ENCODE measurements around the gene FBXL4.
"Not testable (repeated sequence)": the region's sequence is repeated elsewhere in the genome, so short reads cannot be mapped to it uniquely, and the experiment has no call there.

The FBXL4 gene

DNA sequence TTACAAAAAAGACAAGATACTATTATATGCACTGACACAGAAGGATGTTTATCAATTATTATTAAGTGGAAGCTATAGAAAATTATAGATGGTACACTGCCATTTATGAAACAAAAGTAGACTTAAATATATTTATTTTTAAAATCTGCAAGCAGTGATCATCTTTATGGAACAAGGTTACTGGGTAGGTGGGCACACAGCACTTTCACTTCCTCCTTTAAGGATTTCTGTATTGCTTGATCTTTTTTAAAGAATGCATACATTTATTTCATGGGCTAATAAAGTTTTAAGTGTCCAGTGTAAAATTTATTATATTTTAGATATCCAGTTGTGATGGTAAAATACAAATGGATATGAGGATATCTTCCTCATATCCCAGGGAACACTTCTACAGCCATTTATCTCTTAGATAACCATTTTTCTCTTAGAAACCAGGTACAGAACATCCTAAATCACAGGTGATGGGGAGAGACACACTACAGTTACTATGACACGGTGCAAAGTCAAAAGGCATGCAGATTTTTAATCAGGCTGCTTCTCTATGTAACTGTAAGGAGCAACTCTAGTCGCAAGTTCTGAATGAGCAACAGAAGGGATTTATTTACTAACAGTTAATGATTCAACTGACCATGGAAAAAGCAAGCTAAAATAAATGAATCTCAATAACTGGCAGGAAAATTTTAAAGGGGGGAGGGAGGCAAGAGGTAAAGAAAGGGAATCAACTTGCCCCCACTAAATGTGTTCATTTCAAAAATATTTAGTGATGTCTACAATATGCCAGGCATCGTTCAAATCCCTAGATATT is 2.2 kb downstream of the FBXL4 start:
- no peak for DNase-seq (ENCODE audit: low spot score)

DNA sequence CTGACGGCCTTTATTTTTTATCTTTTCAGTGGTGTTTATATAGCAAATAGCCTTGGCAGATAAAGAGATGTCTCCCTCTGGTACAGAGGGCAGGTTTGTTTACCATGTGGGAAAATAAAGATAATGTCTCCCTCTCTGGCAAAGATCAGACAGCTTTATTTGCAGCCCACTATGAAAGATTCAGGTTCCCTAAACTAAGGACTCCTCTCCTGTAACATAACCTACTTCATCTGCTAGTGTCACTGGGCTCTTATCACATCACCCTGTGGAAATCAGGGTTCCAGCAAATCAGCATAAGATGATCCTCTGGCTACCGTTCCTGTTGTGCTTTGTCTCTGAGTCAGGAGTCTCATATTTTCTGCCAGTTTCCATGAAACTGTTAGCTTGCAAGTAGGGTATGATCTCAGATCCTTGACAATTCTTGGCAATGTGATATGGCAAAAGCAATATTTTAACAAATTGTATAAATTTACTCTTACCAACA is 3.1 kb downstream of the FBXL4 start:
- no peak for DNase-seq (ENCODE audit: low spot score)

DNA sequence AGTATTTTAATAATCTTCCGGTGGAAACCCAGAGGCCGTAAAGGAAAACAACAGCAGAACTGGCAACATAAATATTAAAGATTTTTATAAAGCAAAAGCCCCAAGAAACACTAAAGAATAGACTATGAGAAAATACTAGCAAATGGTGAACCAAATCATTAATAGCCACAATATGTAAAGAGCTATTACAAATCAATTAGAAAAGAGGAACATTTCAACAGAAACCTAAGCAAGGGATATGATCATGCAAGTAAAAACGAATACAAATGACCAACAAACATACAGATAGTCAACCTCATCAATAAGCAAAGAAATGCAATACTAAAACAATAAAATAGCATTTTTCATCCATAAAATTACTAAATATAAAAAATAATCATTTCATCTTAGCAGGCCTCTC is 3.6 kb downstream of the FBXL4 start:
- no peak for DNase-seq (ENCODE audit: low spot score)

DNA sequence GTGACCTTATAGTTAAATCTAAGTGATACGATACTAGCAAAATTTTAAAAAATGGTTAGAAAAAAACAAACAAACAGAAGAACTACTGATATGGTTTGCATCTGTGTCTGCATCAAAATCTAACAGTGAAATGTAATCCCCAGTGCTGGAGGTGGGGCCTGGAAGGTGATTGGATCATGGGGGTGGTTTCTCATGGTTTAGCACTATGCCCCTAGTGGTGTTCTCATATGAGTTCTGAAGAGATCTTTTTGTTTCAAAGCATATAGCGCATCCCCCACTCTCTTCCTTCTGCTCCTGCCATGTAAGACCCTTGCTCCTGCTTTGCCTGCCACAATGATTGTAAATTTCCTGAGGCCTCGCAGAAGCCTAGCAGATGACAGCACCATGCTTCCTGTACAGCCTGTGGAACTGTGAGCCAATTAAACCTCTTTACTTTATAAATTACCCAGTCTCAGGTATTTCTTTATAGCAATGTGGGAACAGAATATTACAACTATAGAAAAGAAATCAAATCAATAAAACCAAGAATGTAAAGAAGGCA is 5.4 kb downstream of the FBXL4 start:
- no peak for DNase-seq (ENCODE audit: low spot score)

DNA sequence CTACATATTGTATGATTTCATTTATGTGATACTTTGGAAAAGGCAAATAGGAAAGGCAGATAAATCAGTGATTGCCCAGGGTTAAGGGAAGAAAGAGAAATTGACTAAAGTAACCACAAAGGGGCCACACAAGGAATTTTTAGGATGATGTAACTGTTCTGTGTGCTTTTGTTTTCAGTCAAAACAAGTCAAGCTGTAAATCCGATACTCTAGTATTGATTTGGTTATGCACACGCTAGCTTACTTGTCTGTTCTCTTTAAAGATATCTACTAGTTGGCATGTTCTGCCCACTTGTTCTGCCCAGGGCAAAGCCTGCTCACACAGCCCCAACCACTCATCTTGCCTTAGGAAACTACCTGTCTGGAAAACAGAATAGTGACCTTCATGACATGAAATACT is 6.4 kb downstream of the FBXL4 start:
- no peak for DNase-seq (ENCODE audit: low spot score)

DNA sequence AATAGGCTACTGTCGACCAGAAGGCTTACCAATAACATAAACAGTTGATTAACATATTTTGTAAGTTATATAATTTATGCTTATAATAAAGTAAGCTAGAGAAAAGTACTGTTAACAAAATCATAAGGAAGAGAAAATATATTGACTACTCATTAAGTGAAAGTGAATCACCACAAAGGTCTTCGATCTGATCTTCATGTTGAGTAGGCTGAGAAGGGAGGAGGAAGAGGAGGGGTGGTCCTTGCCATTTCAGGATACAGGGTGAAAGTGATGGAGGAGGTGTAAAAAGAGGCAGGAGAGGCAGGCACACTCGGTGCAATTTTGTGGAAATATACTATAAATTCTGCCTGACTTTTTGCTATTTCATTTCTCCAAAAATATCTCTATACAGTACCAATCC is 10.4 kb downstream of the FBXL4 start:
- DNase-seq (ENCODE audit: low spot score), result no peak

DNA sequence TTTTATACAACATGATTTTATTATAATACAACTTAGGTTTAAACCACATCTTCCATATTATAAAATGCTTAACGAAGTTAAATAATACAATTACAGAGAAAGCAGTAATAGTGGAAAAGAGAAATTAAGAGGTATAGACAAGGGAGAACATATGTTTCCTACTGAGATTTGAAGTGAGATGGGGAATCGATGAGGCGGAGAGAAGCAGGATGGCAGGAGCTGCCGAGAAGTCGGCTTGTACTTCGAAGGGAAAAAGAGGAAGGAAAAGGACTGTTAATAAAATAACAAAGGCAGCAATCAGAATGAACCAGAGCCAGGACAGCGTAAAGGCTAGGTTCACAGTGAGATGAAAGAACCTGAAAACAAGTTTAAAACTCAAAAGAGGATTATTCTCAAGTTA is 15.4 kb downstream of the FBXL4 start:
- no peak for DNase-seq (ENCODE audit: low spot score)

DNA sequence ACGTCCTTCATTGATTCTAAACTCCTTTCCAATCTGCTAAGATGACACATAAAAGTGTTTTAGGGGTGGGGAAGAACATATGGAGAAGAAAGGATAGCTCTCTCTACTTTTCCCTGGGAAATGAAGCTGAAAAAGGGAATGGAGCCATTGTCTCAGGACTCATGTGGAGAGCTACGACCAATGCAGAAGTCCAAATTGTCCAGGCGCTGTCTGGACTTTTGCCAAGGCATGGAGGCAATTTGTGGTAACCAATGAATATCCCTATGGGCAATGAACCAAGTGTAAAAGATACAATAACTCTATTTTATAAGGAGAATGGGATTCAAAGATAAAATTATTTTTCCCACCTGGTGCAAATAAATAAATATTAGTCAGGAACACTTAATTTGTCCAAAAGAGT is 16.1 kb downstream of the FBXL4 start:
- no peak for DNase-seq (ENCODE audit: low spot score)

DNA sequence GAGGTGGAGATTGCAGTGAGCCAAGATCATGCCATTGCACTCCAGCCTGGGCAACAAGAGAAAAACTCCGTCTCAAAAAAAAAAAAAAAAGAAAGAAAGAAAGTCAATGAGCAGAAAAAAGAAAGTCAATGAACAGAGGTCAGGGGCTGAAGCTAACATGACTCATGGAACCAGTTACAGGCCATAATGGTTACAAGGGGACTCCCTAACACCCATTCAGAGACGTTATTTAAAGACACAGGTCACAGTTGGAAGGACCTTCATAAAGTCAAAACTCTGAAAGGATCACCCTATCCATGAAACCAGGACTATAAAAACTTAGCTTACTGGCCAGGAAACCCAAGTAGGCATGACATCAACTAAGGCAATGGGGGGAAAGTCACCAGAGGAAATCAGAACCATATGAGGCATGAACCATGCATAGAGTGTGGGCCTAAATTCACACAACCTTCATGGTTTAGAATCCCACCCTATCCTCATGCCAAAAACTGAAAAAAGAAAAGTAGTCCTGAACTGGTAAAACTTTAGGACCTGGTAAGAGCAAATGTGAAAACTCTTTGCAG is 18.2 kb downstream of the FBXL4 start:
- DNase-seq (ENCODE audit: low spot score), result no peak

DNA sequence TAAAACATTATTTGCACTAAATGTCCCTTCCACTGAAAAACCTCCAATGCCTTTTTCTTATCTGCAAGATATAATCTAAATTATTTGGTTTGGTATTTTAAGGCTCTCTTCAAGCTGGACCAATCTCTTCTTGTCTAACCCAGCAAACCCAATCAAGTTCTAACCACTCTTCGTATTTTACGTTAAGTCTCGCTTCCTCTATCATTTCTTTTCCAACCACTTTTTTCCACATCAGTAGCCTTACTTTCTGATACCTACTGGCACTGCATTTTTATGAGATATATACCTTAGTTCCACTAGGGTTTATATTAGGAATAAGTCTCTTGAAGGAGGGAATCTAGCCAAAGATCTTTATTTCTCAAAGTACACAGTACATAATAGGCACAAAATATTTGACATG is 19.1 kb downstream of the FBXL4 start:
- DNase-seq (ENCODE audit: low spot score), result no peak

DNA sequence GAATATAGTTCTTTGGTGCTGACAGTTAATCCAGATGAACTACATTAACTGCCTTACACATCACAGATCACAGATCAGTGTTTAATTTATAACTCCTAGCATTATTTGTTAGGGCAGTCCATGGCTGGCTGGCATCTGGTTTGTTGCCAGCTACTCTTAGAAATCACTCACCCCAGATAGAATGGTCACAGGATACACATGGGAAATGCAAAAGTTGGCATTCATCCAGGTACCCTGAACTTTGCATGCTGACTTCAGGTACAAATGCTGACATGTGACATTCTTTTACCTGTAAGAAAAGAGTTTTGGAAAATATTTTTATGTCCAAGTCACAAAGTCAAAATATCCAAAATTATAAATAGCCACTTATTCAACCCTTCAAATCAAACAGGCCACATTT is 20.2 kb downstream of the FBXL4 start:
- DNase-seq (ENCODE audit: low spot score), result no peak

DNA sequence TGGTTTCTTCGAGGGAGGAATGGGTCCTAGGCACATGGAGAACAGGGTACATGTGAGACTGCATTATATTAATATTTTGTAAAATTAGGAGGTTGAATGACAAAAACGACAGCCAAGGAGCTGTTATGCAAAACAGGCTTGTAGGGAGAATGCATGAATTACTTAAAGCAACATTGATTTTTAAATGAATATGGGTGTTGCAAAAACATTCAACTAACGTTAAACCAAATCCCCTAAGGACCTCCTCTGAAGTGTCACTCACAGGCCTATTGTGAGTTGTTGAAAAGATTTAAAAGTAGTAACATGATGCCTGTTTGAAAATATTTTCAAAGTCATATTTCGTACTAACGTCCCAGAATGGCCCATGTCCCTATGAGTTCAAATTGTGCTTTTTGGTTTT is 21.9 kb downstream of the FBXL4 start:
- no peak for DNase-seq (ENCODE audit: low spot score)

DNA sequence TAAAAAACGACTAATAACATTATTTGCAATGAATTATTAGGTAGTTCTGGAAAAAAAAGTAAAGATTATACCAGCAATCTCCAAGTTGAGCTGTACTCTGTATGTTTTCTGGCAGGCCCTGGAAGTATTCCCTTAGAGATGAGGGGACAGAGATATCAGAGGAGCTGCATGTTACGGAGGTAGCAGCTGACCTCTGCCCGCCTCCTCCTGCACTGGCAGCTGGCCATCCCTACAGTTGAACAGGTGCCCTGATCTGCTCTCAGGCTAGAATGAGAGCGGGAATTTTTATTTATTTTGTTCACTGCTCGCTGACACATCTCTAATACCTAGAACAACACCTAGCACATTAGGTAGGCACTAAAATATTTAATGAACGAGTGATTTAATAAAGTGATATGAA is 23.1 kb downstream of the FBXL4 start:
- no peak for DNase-seq (ENCODE audit: low spot score)

DNA sequence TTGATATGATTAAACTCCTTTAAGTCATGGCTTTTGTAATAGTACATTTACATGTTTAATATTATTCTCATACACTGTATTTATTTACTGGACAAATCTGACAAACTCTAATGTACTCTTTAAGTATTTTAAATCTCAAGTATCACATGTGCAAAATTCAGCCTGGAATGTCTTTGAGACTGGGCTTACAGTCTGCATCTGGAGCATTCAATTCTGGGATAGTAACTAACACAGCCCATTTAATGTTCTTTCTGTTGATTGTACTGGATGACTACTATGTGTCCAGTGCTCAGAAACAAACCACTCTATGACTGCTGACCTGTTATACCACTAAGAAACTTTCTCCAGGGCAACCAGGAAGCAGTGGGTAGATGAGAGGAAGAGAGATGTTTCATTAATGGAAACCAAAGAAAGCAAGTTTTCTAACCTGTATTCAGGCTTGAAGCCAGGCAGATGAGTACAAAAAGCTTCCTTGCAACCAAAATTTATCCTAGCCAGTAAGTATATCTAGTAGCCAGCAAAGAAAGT is 26.8 kb downstream of the FBXL4 start:
- no peak for DNase-seq (ENCODE audit: low spot score)

DNA sequence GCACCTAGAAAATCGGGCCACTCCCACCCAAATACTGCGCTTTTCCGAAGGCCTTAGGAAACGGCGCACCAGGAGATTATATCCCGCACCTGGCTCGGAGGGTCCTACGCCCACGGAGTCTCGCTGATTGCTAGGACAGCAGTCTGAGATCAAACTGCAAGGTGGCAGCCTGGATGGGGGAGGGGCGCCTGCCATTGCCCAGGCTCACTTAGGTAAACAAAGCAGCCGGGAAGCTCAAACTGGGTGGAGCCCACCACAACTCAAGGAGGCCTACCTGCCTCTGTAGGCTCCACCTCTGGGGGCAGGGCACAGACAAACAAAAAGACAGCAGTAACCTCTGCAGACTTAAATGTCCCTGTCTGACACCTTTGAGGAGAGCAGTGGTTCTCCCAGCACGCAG is 36.8 kb downstream of the FBXL4 start:
- DNase-seq (ENCODE audit: low spot score), result not testable (repeated sequence)

DNA sequence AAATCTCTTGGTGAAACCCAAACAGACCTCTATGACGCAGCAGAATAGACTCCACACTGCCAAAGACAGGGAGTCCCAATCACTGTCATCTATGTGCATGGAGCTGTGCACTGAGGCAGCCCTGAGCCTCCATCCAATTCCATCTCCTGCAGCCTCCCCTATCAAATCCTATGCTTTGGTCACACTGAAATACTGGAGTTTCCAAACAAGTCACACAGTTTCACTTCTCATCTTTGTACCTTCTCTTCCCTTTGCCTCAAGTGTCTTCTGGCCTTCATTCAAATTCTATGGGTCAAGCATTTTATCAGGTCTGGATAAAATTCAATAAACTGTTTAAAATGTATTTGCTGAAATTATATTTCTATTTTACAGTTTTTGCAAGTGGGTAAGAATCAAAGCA is 38.5 kb downstream of the FBXL4 start:
- no peak for DNase-seq (ENCODE audit: low spot score)

DNA sequence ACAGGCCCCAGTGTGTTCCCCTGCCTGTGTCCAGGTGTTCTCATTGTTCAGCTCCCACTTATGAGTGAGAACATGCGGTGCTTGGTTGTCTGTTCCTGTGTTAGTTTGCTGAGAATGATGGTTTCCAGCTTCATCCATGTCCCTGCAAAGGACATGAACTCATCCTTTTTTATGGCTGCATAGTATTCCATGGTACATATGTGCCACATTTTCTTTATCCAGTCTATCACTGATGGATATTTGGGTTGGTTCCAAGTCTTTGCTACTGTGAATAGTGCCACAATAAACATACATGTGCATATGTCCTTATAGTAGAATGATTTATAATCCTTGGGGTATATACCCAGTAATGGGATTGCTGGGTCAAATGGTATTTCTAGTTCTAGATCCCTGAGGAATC is 41.4 kb downstream of the FBXL4 start:
- not testable (repeated sequence) for DNase-seq (ENCODE audit: low spot score)

DNA sequence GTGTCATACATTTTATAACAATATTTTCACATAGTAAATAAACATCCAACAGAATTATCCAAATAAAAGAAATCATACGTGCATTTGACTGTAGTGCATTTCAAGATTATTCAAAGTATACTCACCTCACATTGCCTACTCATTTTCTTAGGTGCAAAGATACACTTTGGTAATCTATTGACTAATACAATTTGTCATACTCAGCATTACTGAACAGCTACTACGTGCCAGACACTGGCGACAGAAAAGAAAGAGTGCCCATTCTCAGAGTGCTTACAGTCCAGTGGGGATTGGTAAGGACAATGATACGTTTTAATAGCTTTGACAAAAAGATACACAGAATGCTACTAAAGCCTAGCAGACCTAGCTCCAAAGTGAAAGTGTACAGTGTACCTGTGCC is 42.0 kb downstream of the FBXL4 start:
- no peak for DNase-seq (ENCODE audit: low spot score)

DNA sequence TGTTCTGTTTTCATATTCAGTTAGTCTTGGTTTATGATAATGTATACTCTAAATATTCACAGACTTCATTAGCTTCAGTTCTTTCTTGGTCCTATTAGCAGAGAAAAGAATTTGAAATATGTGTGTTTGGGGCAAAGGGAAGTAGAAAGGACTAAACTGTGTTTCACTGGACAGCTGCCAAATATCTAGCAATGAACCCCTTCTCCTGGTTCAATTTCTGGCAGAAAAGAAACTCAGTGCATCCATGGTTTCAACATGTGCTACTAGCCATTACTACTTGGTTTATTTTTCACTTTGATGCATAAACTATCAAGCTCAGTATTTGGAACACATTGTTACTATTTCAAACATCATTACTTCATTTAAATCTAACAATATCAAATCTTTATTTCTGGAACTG is 43.6 kb downstream of the FBXL4 start:
- no peak for DNase-seq (ENCODE audit: low spot score)

DNA sequence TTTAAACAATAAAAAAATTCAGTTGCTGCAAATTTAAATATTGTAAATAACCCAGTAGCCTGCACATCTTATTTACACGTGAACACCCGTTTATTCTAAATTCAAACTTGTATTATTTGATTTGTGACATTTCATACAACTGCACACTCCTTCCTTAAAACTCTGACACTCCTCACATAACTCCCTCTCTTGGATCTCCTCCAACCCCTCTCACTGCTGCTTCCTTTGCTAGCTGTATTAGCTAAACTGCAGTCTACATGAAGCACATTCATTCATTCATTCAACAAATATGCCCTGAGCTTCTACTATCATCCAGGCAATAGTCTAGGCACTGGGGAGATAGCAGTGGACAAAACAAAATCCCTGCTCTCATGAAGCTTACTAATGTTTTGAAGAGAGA is 47.0 kb downstream of the FBXL4 start:
- DNase-seq (ENCODE audit: low spot score), result no peak

DNA sequence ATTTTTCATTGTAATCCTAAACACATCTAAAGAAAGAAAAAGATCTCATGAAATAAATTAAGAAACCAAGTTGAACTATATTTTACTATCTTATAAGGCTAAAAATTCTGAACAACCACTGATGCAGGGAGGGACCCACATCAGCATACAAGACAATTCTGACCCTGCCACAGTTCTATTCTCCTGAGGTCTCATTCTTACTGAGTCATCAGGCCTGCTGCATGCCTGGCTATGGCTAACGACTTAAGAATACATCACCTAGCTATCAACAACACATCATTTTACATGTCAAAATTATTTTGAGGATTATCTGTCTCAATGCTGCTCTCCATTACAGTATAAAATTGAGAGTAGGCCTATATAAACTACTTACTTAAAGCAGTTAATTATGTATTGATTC is 52.9 kb downstream of the FBXL4 start:
- DNase-seq (ENCODE audit: low spot score), result no peak

DNA sequence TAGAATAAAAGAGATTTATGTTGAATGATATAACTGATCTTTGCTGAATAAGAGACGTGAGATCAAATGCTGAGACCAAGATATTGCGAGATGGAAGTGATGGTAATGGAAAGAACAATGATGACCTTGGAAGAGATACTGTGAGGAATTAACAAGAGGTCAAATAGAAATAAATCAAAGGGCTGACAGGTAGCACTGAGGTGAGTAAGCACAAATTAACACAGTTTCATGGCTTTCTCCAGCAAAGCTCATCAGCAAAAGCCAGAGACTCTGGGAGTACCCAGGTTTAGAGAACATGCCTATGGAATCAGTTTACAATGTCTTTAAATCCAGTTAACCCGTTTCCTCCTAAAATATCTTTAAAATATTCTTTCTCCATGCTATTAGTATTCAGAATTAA is 60.1 kb downstream of the FBXL4 start:
- no peak for DNase-seq (ENCODE audit: low spot score)

DNA sequence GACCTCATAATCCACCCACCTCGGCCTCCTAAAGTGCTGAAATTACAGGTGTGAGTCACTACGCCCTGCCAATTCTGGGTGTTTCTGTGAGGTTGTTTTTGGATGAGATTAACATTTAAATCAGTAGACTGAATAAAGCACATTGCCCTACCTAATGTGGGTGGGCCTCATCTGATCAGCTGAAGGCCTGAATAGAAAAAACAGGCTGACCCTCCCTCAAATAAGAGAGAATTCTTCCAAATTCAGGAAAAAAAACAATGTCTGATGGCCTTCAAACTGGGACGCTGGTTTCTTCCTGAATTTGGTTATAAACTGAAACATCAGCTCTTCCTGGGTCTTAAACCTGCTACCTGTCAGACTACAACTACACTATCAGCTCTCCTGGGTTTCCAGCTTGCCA is 62.4 kb downstream of the FBXL4 start:
- no peak for DNase-seq (ENCODE audit: low spot score)

DNA sequence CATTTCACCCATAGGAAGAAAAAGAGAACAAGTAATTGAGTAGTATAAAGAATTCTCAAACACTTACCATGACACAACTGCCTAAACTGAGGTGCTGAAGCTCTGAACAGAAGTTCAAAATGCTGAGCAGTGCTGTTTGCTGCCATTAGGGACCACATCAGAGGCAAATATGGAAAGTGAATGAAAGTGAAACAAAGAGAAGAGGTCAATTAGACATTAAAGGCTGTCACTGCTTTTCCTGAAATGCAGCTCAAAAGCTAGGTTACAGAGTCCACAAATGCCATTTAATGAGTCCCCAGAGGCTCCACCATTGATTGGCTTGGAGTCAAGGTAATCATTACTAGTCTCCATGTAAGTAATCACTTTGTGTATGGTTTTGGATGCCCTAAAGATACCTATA is 67.3 kb downstream of the FBXL4 start:
- DNase-seq (ENCODE audit: low spot score), result no peak
